Uterus (tissue), 2 donors: ENCODE data around the gene BRINP2.
"Not testable (repeated sequence)": the region's sequence is repeated elsewhere in the genome, so short reads cannot be mapped to it uniquely, and the experiment has no call there.

Source experiments
- CTCF ChIP-seq, 4 experiments: fragments of 200-600 bp in 2 of 4; fragments of 450-650 bp in 2 of 4; sonication (generic) in 2 of 4; IDR thresholded peaks; one replicate each; pipeline ENCODE4 v1.5.1; 2016 to 2019; ENCODE audit warnings: antibody characterized with exemption in 4 of 4, mild to moderate bottlenecking in 2 of 4, moderate library complexity in 1 of 4
- POLR2A ChIP-seq, 2 donors: fragments of 450-650 bp; IDR thresholded peaks; one replicate each; pipeline ENCODE4 v1.6.1; 2016; ENCODE audit warnings: antibody characterized with exemption in 2 of 2, mild to moderate bottlenecking in 1 of 2, moderate library complexity in 1 of 2

- TF ChIP-seq CTCF, POLR2A (IDR thresholded peaks at IDR 0.05): not testable (repeated sequence)
Measured at GRCh38 chr1:177321434-177321833, 150.7 kb downstream of the BRINP2 start.
